Measurements from ENCODE around the gene RAB1B. TPM values are rescaled to one million over a fixed set of nuclear protein-coding genes. Genes with fewer than 3 reads are reported as not detected.
A peak's percentile ranks its signal among the peaks of the same experiment; 100 is the strongest.

Gene RAB1B
- total and polyA plus RNA-seq, 4 donors = 40.4 to 83.0 (median 51.3) TPM

DNA sequence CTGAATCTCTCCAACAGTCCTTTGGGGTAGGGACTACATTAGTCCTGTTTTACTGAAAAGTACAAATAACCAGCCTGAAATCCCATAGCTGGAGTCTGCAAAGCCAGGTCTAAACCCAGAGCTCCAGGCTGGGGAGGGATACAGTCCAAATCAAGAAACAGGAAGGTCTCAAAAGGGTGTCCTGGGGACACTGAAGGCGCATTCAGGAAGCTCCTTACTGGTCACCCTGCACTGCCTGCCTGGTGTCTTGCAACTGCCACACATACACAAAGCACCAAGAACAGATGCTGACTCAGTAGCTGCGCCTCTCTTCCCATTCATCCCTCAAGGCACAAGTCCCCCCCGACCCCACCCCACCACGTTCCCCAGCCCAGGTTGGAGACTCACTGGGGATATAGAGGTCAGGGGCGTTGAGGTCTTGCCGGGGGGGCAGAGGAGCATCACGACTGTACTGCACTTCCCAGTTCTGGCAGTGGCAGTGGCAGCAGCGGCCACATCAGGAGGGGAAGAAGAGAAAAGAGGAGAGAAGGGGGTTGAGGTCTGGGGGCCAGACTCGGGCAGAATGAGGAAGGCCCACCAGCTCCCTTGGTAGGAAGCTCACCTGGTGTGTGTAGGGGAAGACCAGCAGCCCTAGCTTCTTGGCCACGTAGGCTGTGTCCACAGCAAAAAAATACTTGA is 18.9 kb downstream of the RAB1B start:
- TF ChIP-seq SP1 (IDR thresholded peaks at IDR 0.05) (no peak), JUND (IDR thresholded peaks at IDR 0.05) (no peak), YY1 (IDR thresholded peaks at IDR 0.05) (no peak), FOXA1 (IDR thresholded peaks at IDR 0.05) (no peak), HNF4G (IDR thresholded peaks at IDR 0.05) (no peak), EGR1 (IDR thresholded peaks at IDR 0.05; ENCODE audit: low read depth in 2 of 2) (no peak), RAD21 (IDR thresholded peaks at IDR 0.05) (no peak), FOXA2 (IDR thresholded peaks at IDR 0.05) (no peak), NR2F2 (IDR thresholded peaks at IDR 0.05) (no peak), GABPA (IDR thresholded peaks at IDR 0.05 in 1 of 2, conservative IDR thresholded peaks at IDR 0.05 in 1 of 2) (no peak)
- TF ChIP-seq, protein P1, sequence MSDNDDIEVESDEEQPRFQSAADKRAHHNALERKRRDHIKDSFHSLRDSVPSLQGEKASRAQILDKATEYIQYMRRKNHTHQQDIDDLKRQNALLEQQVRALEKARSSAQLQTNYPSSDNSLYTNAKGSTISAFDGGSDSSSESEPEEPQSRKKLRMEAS (IDR thresholded peaks at IDR 0.05) = no peak
- TF ChIP-seq, protein P2, sequence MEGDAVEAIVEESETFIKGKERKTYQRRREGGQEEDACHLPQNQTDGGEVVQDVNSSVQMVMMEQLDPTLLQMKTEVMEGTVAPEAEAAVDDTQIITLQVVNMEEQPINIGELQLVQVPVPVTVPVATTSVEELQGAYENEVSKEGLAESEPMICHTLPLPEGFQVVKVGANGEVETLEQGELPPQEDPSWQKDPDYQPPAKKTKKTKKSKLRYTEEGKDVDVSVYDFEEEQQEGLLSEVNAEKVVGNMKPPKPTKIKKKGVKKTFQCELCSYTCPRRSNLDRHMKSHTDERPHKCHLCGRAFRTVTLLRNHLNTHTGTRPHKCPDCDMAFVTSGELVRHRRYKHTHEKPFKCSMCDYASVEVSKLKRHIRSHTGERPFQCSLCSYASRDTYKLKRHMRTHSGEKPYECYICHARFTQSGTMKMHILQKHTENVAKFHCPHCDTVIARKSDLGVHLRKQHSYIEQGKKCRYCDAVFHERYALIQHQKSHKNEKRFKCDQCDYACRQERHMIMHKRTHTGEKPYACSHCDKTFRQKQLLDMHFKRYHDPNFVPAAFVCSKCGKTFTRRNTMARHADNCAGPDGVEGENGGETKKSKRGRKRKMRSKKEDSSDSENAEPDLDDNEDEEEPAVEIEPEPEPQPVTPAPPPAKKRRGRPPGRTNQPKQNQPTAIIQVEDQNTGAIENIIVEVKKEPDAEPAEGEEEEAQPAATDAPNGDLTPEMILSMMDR (IDR thresholded peaks at IDR 0.05; ENCODE audit: low read depth, low read length, missing input control) = no peak
- peak overlapping the region; percentile 26 to 79 (median 61) for H3K4me3 ChIP-seq (ENCODE audit: low read depth in 1 of 3, low read length in 3 of 3)
- H3K9ac ChIP-seq (ENCODE audit: low read depth in 1 of 2, low read length in 2 of 2) = no peak overlapping the region
- peaks cover 0 to 2% (median 0%) of the 10 kb centered on the region in 4 donors for H3K27me3 ChIP-seq (ENCODE audit: control insufficient read depth in 4 of 4, insufficient read depth in 4 of 4, low read length in 3 of 4)
- no peaks in the 10 kb centered on the region for H3K9me3 ChIP-seq (ENCODE audit: control insufficient read depth in 4 of 4, low read length in 3 of 4)
- peak overlapping the region in 1 of 2 donors; percentile 96 for H3K27ac ChIP-seq (ENCODE audit: low read depth in 1 of 2, low read length in 2 of 2)
- no peak for DNase-seq (ENCODE audit: low spot score)
- peaks cover 0 to 5% (median 4%) of the 10 kb centered on the region in 4 donors for H3K36me3 ChIP-seq (ENCODE audit: control insufficient read depth in 4 of 4, insufficient read depth in 3 of 4, low read depth in 1 of 4, low read length in 3 of 4)
- H3K4me1 ChIP-seq (ENCODE audit: control insufficient read depth in 4 of 4, insufficient read depth in 4 of 4, low read length in 3 of 4) = peaks cover 19 to 50% (median 41%) of the 10 kb centered on the region in 4 donors
- 78% methylated on average over 10 of the region's 10 CpGs for WGBS

GRCh38 chr11:66287889-66288670 is 19.6 kb downstream of the RAB1B start:
- H3K27ac ChIP-seq (ENCODE audit: low read depth in 1 of 2, low read length in 2 of 2) = peak overlapping the region; percentile 96

More at GRCh38 chr11:66287889-66288670, 19.6 kb downstream of the RAB1B start:
- H3K36me3 ChIP-seq (ENCODE audit: control insufficient read depth in 4 of 4, insufficient read depth in 3 of 4, low read depth in 1 of 4, low read length in 3 of 4) = peaks cover 0 to 5% (median 4%) of the 10 kb centered on the region in 4 donors
- no peak for DNase-seq (ENCODE audit: low spot score)
- peaks cover 19 to 49% (median 39%) of the 10 kb centered on the region in 4 donors for H3K4me1 ChIP-seq (ENCODE audit: control insufficient read depth in 4 of 4, insufficient read depth in 4 of 4, low read length in 3 of 4)
- H3K9ac ChIP-seq (ENCODE audit: low read depth in 1 of 2, low read length in 2 of 2) = peak overlapping the region; percentile 46 to 82
- WGBS = 48% methylated on average over 20 of the region's 20 CpGs
- H3K27me3 ChIP-seq (ENCODE audit: control insufficient read depth in 4 of 4, insufficient read depth in 4 of 4, low read length in 3 of 4) = peaks cover 0 to 5% (median 0%) of the 10 kb centered on the region in 4 donors
- no peak for TF ChIP-seq NR2F2 (IDR thresholded peaks at IDR 0.05)
- TF ChIP-seq RXRA (IDR thresholded peaks at IDR 0.05) = peak in 1 of 2 donors; percentile 45
- TF ChIP-seq, protein P2 (IDR thresholded peaks at IDR 0.05; ENCODE audit: low read depth, low read length, missing input control) = no peak
- TF ChIP-seq HNF4G (IDR thresholded peaks at IDR 0.05) = no peak
- TF ChIP-seq FOXA1 (IDR thresholded peaks at IDR 0.05) = no peak
- TF ChIP-seq, protein P3, sequence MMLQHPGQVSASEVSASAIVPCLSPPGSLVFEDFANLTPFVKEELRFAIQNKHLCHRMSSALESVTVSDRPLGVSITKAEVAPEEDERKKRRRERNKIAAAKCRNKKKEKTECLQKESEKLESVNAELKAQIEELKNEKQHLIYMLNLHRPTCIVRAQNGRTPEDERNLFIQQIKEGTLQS (IDR thresholded peaks at IDR 0.05) = no peak
- TF ChIP-seq, protein P4, sequence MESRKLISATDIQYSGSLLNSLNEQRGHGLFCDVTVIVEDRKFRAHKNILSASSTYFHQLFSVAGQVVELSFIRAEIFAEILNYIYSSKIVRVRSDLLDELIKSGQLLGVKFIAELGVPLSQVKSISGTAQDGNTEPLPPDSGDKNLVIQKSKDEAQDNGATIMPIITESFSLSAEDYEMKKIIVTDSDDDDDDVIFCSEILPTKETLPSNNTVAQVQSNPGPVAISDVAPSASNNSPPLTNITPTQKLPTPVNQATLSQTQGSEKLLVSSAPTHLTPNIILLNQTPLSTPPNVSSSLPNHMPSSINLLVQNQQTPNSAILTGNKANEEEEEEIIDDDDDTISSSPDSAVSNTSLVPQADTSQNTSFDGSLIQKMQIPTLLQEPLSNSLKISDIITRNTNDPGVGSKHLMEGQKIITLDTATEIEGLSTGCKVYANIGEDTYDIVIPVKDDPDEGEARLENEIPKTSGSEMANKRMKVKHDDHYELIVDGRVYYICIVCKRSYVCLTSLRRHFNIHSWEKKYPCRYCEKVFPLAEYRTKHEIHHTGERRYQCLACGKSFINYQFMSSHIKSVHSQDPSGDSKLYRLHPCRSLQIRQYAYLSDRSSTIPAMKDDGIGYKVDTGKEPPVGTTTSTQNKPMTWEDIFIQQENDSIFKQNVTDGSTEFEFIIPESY (IDR thresholded peaks at IDR 0.05) = no peak
- H3K4me3 ChIP-seq (ENCODE audit: low read depth in 1 of 3, low read length in 3 of 3) = peak overlapping the region; percentile 61 to 88 (median 79)
- no peaks in the 10 kb centered on the region for H3K9me3 ChIP-seq (ENCODE audit: control insufficient read depth in 4 of 4, low read length in 3 of 4)
